GM18511 (cell line): ENCODE data around the gene MRPL27.
"Not testable (repeated sequence)": the region's sequence is repeated elsewhere in the genome, so short reads cannot be mapped to it uniquely, and the experiment has no call there.

Source experiments
- ATAC-seq: cut with Tn5 transposase; IDR thresholded peaks from one replicate; pipeline ENCODE4 v1.9.1; 2021; ENCODE audit warnings: mild to moderate bottlenecking, moderate library complexity; ENCODE audit not compliant: unreplicated experiment

The MRPL27 gene

GRCh38 chr17:50347117-50347893, 25.7 kb downstream of the MRPL27 start:
- ATAC-seq, result no peak

GRCh38 chr17:50346313-50347116, 26.5 kb downstream of the MRPL27 start:
- peak; percentile 66 for ATAC-seq

DNA sequence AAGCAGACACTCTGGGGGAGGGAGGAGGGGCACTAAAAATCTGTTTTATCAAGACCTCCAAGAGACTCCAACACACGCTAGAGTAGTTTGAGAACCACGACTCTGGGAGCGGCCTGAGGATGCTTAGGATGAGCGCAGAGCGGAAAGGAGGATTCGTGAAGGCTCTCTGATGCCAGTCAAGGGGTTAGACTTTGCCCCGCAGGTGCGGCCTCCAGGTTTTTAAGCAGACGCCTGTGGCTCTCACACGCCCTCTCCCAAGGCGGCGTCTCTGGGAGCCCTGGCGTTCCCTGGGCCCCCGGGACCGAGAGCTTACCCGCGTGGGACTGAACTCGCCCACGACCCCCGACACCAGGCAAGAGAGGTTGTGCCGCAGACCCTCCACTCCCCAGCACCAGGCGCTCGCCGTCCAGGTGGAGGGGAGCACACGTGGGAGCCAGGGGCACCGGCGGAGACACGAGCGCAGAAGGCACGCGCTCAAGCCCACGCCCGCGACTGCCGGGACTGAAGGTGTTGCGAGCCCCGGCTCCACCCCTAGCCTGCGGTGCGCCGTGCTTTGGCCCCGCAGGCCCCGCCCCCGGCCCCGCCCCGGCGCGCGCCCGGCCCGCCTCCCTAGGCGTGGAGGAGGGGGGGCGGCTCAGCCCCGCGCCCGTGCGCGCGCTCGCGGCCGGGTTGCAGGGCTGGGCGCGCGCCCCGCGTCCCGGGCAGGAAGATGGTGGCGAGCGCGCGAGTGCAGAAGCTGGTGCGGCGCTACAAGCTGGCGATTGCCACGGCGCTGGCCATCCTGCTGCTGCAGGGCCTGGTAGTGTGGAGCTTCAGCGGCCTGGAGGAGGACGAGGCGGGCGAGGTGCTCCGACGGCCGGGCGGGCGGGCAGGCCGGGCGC, 27.3 kb downstream of the MRPL27 start, which contains the start of gene XYLT2:
Gene XYLT2, plus strand, starts transcription at position 695 of the 881 bp plus-strand sequence. Its CDS starts 15 bp downstream, at position 710.
- peak; percentile 78 for ATAC-seq

GRCh38 chr17:50344731-50345365, 28.1 kb downstream of the MRPL27 start:
- ATAC-seq, result no peak

DNA sequence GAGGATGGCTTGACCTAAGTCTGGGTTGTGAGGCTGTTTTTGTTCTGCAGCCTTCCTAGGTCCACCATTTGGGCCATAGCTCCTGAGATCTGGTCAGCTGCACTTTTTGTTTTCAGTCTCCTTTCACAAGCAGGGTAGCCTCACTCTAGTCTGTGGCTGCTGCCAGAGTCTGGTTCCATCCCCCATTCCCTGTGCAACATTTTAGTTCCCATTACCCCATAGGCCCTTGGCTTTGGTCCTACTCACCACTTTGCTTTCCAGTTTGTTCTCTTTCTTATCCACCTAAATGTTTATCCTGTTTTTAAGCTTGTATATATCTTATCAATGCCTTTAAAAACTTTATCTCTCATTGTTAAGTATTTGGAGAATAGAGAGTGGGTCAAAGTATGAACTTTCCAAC, 33.6 kb downstream of the MRPL27 start:
- no peak for ATAC-seq

- ATAC-seq, result no peak
These were observed 34.3 kb downstream of the MRPL27 start for GRCh38 chr17:50338645-50339044.

DNA sequence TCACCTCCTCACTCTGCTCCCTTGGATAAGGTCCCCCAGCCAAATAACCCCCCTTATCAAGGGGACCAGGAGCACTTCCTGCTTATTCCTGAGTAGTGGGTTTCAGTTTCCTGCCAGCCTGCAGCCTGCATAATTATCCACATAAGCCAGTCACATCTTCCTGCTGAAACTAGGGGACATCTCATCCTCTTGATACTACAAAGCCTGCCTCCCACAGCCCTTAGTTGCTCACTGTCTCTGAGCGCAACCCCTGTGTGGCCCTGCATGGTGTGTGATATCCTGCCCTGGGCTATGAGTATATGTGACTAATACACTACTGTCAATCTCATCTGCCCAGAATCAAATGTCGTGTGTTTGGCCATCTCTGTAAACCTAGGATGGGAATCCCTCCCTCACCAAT, 35.0 kb downstream of the MRPL27 start:
- no peak for ATAC-seq

DNA sequence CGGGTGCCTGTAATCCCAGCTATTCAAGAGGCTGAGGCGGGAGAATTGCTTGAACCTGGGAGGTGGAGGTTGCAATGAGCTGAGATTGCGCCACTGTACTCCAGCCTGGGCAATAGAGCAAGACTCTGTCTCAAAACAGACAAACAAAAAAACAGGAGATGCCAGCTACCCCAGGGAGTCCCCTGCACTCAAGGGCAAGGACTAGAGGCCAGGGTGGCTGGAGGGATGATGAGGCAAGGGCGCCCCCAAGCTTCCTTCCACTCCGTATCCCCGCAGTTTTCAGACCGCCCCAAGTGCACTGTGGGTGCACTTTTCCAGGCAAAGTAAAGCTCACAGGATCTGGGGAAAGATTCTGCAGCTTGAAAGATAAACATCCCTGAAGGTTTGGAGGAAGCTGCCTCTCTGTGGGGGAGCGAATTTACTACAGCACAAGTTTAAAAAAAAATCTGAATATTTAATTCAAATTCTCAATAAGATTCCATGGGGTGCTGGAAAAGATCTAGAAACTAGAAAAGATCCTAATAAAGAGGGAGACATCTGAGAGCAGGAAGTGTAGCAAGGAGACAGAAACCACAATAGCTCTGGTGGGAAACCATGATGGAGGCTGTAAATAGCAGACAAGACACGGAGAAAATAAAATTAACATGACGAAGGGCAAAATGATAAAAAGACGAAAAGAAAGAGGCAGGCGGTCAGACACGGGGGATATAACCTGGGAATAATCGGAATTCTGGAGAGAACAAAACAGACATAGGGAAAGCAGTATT, 39.5 kb downstream of the MRPL27 start:
- not testable (repeated sequence) for ATAC-seq

DNA sequence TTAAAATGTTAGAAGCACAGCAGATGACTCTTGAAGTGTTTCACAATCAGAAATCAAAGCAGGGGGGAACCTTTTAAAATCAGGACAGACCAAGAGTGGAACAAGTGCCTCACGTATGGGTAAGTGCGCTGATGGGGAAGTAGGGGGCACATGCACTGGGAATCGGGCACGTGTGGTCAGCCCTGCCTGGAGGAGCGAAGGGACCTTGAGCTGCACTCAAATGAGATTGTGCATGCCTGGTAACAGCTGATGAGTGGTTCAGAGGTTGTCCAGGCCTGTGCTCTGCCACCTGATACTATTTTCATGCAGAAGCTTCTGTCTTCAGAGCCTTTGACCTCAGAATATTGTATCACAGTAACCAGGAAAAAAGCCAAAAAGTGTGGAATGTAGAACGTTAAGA, 40.8 kb downstream of the MRPL27 start:
- no peak for ATAC-seq

DNA sequence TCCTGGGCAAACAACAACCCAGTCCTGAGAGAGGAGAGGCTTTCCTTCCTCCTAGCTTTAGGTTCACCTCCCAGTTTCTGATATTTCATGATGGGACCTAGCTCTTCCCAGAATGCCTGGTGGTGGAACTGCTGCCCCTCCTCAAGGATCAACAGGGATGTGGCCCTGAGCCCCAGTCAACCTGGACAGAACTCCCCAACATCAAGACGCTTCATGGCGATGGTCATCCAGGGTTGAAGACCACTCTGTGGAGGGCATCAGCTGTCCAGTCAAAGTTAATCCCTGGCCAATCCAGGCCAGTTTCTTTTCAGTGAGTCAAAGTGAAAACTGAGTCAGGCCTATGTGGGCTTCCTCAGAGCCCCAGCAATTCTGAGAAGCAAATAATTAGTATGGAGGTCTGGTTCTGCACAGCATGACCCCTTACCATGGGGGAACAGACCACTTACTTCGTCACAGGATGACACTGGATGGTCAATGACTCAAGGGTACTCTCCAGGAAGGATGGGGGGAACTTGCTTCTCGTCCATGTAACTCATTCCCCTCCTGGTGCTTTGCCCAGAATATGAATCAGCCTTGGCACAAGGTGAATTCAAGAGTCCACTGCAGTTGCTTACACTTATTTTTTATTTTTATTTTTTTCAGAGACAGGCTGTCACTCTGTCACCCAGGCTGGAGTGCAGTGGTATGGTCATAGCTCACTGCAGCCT, 41.7 kb downstream of the MRPL27 start:
- ATAC-seq, result no peak

GRCh38 chr17:50330151-50330775, 42.7 kb downstream of the MRPL27 start:
- no peak for ATAC-seq

DNA sequence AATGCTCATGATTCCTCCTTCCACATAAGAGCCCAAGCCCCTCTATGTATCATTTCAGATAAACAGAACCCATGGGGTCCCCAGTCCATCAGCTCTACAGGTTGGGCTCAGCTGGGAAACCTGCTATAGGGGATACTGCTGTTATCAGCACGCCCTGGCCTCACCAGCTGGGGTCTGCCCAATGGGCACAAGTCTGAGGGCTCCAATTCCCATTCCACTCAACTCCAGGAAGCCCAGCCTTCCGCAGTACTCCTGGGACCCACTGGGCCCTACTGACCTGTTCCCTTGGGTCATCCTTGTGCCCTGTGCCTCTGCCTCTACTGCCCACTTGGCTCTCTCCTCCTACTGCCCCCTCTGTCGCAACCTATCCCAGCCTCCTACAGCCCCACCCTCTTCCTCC, 43.3 kb downstream of the MRPL27 start:
- ATAC-seq, result no peak

DNA sequence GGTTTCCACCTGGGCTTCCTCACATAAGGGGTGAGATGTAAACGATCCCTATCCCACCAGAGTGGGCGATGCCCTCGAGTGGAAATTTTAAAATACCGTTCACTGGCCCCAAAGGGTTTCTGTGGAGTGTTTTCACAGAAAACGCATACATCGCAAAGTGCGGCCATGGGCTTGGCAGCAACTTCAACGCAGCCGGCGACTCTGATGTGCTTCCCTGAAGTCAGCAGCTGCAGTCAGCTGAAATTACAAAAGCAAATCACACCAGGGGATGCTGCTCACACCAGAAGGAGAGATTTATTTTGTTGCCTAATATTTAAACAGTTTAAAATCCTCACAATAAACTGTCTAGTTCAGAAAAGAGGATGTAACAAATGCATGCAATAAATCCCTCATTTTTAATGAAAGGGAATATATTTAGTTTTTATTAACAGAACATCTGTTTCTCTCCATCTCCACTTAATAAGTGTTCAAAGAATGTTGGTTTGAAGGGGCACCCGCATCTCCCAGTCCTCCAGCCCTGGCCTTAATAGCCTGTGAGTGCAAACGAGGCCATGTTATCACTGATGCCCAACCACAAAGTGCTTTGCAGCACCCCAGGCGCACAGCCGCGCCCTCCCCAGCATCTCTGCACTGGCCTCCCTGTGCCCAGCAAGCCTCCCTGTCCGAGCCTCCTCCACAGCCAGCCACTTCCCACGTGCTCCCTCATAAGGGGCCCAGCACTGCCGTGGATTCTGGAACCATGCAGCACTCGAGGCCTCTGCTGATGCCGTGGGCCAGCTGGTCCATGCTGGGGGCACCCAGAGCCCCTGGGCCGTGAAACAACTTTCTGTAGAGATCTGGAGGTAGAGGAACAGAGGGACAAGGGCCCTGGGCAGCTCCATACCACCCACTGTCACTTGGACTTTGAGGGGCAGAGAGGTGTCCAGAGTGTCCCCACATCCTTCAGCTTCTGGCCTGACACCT, 44.3 kb downstream of the MRPL27 start:
- ATAC-seq, result no peak

DNA sequence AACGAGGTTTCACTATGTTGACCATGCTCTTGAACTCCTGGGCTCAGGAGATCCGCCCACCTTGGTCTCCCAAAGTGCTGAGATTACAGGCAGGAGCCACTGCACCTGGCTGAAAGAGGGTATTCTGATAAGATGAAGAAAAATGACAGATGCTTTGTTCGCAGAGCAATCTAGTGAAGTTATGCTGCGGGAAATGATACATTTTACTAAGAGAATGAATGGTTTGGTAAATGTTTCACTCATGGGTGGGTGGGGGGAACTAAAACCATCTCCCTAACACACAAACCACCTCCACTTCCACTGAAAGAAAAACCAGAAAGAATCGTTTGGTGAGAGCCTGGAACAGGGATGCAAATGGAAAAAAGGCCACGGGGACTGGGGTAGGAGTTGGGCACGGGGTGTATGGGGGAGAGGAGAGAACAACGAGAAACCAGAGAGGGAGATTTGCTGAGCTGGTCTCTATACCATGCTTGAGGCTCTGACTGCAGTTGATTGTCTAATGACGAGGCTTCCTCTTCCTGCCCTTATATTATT, 46.1 kb downstream of the MRPL27 start:
- no peak for ATAC-seq

DNA sequence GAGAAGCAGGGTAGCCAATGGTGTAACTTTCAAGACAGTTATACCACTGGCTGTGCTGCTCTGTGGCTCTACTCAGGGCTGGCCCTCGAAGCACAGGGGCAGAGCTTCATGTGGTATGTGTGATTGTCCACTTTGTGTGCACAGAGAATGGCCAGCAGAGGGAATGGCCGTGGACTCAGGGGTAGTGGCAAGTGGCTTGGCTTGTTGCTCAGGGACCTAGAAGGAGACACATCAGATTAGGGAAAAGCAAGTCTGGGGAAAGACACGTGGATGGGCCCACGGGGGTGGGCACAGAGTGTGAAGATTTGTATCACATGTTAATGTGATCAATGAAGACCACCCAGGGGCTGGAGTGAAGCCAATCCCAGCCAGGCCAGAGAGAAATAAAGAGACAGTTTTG, 47.1 kb downstream of the MRPL27 start:
- no peak for ATAC-seq

DNA sequence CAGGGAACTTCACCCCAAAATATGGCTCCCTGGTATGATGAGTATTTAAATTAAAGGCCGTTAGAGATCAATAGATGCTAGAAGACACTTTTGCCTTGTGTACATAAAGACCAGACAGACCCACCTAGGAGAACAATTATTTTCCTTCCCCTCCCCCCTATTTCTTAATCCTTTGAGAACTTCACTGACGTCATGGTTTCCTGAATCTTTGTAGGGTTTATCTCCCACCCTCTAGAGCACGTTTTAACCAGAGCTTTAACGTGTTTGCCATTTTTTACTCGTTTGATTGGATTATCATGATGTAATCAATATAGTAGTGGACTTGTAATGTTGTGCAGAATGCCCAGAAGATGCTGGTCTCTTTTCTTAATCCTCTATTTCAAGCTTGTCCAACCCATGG, 49.9 kb downstream of the MRPL27 start:
- no peak for ATAC-seq

GRCh38 chr17:50322271-50322670, 50.7 kb downstream of the MRPL27 start:
- ATAC-seq, result no peak
